ENCODE data around the gene FMNL3.

GRCh38 chr12:49652921-49653520 lies 54.2 kb downstream of the FMNL3 start:
- TF ChIP-seq, protein P1, sequence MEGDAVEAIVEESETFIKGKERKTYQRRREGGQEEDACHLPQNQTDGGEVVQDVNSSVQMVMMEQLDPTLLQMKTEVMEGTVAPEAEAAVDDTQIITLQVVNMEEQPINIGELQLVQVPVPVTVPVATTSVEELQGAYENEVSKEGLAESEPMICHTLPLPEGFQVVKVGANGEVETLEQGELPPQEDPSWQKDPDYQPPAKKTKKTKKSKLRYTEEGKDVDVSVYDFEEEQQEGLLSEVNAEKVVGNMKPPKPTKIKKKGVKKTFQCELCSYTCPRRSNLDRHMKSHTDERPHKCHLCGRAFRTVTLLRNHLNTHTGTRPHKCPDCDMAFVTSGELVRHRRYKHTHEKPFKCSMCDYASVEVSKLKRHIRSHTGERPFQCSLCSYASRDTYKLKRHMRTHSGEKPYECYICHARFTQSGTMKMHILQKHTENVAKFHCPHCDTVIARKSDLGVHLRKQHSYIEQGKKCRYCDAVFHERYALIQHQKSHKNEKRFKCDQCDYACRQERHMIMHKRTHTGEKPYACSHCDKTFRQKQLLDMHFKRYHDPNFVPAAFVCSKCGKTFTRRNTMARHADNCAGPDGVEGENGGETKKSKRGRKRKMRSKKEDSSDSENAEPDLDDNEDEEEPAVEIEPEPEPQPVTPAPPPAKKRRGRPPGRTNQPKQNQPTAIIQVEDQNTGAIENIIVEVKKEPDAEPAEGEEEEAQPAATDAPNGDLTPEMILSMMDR (IDR thresholded peaks at IDR 0.05; ENCODE audit: control extremely low read depth in 1 of 3, insufficient read depth in 1 of 3, low read depth in 1 of 3, low read length in 3 of 3): no peak
- TF ChIP-seq POLR2AphosphoS5 (IDR thresholded peaks at IDR 0.05; ENCODE audit: low read depth, low read length) (no peak), CEBPB (IDR thresholded peaks at IDR 0.05; ENCODE audit: low read depth, low read length) (no peak), EP300 (IDR thresholded peaks at IDR 0.05; ENCODE audit: borderline replicate concordance in 1 of 2, low read depth in 2 of 2, low read length in 2 of 2) (no peak), KDM5A (IDR thresholded peaks at IDR 0.05; ENCODE audit: low read length) (no peak), SP2 (IDR thresholded peaks at IDR 0.05; ENCODE audit: low read length) (no peak), MAX (IDR thresholded peaks at IDR 0.05) (no peak)
- TF ChIP-seq, protein P2, sequence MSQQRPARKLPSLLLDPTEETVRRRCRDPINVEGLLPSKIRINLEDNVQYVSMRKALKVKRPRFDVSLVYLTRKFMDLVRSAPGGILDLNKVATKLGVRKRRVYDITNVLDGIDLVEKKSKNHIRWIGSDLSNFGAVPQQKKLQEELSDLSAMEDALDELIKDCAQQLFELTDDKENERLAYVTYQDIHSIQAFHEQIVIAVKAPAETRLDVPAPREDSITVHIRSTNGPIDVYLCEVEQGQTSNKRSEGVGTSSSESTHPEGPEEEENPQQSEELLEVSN (IDR thresholded peaks at IDR 0.05): no peak

All from H1 (cell line).